RWPE2 (cell line): ENCODE results near the gene NEURL1.

Experiments used
- ATAC-seq: fragments of 200-7000 bp; cut with Tn5 transposase; 3 replicates; pipeline ENCODE4 v1.9.1; 2021; ENCODE audit warnings: low read depth
- DNase-seq: peaks from one replicate; pipeline ENCODE4 v3.0.0-alpha.2; 2020; ENCODE audit warnings: low spot score
- H3K27ac ChIP-seq: fragments of 450-650 bp; 2 replicates; pipeline ENCODE4 v1.5.1; 2017; ENCODE audit warnings: mild to moderate bottlenecking; ENCODE audit not compliant: poor library complexity, severe bottlenecking
- H3K27me3 ChIP-seq: fragments of 250-450 bp; sonication (Bioruptor Pico); 2 replicates; pipeline ENCODE4 v1.5.1; 2021; ENCODE audit warnings: mild to moderate bottlenecking, moderate library complexity; ENCODE audit not compliant: insufficient read depth, poor library complexity, severe bottlenecking
- H3K36me3 ChIP-seq: fragments of 250-450 bp; sonication (Bioruptor Pico); 2 replicates; pipeline ENCODE4 v1.5.1; 2020; ENCODE audit warnings: low read depth, mild to moderate bottlenecking, moderate library complexity
- H3K4me1 ChIP-seq: fragments of 250-450 bp; sonication (Bioruptor Pico); 2 replicates; pipeline ENCODE4 v1.5.1; 2021; ENCODE audit warnings: mild to moderate bottlenecking, moderate library complexity; ENCODE audit not compliant: insufficient read depth, poor library complexity, severe bottlenecking
- H3K4me3 ChIP-seq: fragments of 250-450 bp; sonication (Bioruptor Pico); 2 replicates; pipeline ENCODE4 v1.5.1; 2021; ENCODE audit warnings: mild to moderate bottlenecking, moderate library complexity; ENCODE audit not compliant: severe bottlenecking
- H3K9me3 ChIP-seq: fragments of 250-450 bp; sonication (Bioruptor Pico); 2 replicates; pipeline ENCODE4 v1.5.1; 2021; ENCODE audit warnings: mild to moderate bottlenecking, moderate library complexity; ENCODE audit not compliant: severe bottlenecking
- CTCF ChIP-seq: fragments of 450-650 bp; IDR thresholded peaks from one replicate; pipeline ENCODE4 v1.5.1; 2017; ENCODE audit warnings: mild to moderate bottlenecking, moderate library complexity; ENCODE audit not compliant: poor library complexity, severe bottlenecking

The NEURL1 gene

GRCh38 chr10:103510791-103511752 lies 17.6 kb downstream of the NEURL1 start:
- Histone ChIP-seq H3K4me1 (peaks cover 6% of the 10 kb centered on the region), H3K36me3 (no peaks in the 10 kb centered on the region), H3K9me3 (no peaks in the 10 kb centered on the region), H3K27ac (no peak overlapping the region), H3K4me3 (no peak overlapping the region), H3K27me3 (no peaks in the 10 kb centered on the region)
- DNase-seq (no peak), ATAC-seq (no peak)
- no peak for TF ChIP-seq CTCF

- Histone ChIP-seq H3K4me3 (no peak overlapping the region), H3K4me1 (peaks cover 6% of the 10 kb centered on the region), H3K27me3 (no peaks in the 10 kb centered on the region), H3K27ac (no peak overlapping the region), H3K36me3 (no peaks in the 10 kb centered on the region), H3K9me3 (no peaks in the 10 kb centered on the region)
- no peak for TF ChIP-seq CTCF
- DNase-seq = no peak
- ATAC-seq = no peak
Measured at GRCh38 chr10:103512166-103512565, 18.7 kb downstream of the NEURL1 start.

- Histone ChIP-seq H3K27ac (no peak overlapping the region), H3K4me1 (peaks cover 6% of the 10 kb centered on the region), H3K36me3 (no peaks in the 10 kb centered on the region), H3K9me3 (no peaks in the 10 kb centered on the region), H3K27me3 (no peaks in the 10 kb centered on the region), H3K4me3 (no peak overlapping the region)
- no peak for TF ChIP-seq CTCF
- DNase-seq = no peak
- ATAC-seq = no peak
Measured at GRCh38 chr10:103512591-103513379, 19.3 kb downstream of the NEURL1 start.

GRCh38 chr10:103513380-103514060 lies 20.0 kb downstream of the NEURL1 start:
- ATAC-seq (no peak; the same call in 2 of the 3 replicates), DNase-seq (no peak)
- H3K27ac ChIP-seq = no peak overlapping the region
- TF ChIP-seq CTCF = no peak
- peaks cover 6% of the 10 kb centered on the region for H3K4me1 ChIP-seq
- no peaks in the 10 kb centered on the region for H3K27me3 ChIP-seq
- H3K4me3 ChIP-seq = no peak overlapping the region
- H3K9me3 ChIP-seq = no peaks in the 10 kb centered on the region
- H3K36me3 ChIP-seq = no peaks in the 10 kb centered on the region
